ENCODE data around the gene SLC27A1. TPM values are rescaled to one million over a fixed set of nuclear protein-coding genes. Genes with fewer than 3 reads are reported as not detected.
A peak's percentile ranks its signal among the peaks of the same experiment; 100 is the strongest.

SLC27A1 gene
- total and polyA plus RNA-seq, 9 of the 15 experiments (the other 6 are each of a cell fraction or from before 2014, with no cell fraction given), result 0.06 to 3.0 (median 1.1) TPM

DNA sequence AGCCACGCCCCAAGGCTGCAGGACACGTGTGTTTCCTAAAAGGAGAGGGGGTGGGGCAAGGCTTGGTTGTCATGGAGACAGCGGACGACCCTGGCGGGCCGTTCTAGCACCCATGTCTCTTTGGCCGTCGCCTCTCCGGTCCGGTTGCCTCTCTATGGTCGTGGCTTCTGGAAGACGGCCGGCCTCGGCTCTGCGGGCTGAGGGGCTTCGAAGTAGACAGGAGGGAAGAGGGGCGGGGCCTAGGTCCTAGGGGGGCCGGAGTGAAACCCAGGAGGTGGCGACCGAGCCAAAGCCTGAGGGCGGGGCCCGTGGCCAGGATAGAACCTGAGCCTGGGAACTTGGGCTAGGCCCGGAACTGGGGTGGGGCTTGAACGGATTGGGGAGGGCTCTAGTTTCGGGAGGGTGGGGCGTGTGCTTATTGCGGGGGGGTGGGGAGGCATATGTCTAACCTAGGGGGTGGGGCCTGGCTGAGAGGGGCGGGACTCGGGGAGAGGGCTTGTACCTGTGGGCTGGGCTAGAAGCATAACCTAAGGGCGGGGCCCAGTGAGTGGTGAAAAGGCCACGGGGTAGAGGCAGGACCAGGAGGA is 750 bp upstream of the SLC27A1 start (continued):
- TF ChIP-seq ZBTB33 (CRISPR knock-in tag; IDR thresholded peaks at IDR 0.05), result 0 out of 2 replicates have a peak, but pooled peaks have one; percentile 8
- TF ChIP-seq POLR2B (IDR thresholded peaks at IDR 0.05; ENCODE audit: low read depth, partially characterized antibody), result peak; percentile 35
- TF ChIP-seq, protein P1, sequence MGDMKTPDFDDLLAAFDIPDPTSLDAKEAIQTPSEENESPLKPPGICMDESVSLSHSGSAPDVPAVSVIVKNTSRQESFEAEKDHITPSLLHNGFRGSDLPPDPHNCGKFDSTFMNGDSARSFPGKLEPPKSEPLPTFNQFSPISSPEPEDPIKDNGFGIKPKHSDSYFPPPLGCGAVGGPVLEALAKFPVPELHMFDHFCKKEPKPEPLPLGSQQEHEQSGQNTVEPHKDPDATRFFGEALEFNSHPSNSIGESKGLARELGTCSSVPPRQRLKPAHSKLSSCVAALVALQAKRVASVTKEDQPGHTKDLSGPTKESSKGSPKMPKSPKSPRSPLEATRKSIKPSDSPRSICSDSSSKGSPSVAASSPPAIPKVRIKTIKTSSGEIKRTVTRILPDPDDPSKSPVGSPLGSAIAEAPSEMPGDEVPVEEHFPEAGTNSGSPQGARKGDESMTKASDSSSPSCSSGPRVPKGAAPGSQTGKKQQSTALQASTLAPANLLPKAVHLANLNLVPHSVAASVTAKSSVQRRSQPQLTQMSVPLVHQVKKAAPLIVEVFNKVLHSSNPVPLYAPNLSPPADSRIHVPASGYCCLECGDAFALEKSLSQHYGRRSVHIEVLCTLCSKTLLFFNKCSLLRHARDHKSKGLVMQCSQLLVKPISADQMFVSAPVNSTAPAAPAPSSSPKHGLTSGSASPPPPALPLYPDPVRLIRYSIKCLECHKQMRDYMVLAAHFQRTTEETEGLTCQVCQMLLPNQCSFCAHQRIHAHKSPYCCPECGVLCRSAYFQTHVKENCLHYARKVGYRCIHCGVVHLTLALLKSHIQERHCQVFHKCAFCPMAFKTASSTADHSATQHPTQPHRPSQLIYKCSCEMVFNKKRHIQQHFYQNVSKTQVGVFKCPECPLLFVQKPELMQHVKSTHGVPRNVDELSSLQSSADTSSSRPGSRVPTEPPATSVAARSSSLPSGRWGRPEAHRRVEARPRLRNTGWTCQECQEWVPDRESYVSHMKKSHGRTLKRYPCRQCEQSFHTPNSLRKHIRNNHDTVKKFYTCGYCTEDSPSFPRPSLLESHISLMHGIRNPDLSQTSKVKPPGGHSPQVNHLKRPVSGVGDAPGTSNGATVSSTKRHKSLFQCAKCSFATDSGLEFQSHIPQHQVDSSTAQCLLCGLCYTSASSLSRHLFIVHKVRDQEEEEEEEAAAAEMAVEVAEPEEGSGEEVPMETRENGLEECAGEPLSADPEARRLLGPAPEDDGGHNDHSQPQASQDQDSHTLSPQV (IDR thresholded peaks at IDR 0.05), result no peak
- no peak for TF ChIP-seq ZNF197 (CRISPR knock-in tag; IDR thresholded peaks at IDR 0.05; ENCODE audit: low read depth)
- TF ChIP-seq ZNF280B (CRISPR knock-in tag; IDR thresholded peaks at IDR 0.05), result no peak
- no peak for TF ChIP-seq PHTF2 (CRISPR knock-in tag; IDR thresholded peaks at IDR 0.05)
- peak in 1 of 2 experiments; percentile 94; a peak in 2 of 4 replicates for TF ChIP-seq CSDE1 (IDR thresholded peaks at IDR 0.05)
- peak; percentile 95 for TF ChIP-seq KLF13 (tag; IDR thresholded peaks at IDR 0.05; ENCODE audit: borderline replicate concordance, low read depth)
- TF ChIP-seq ATF7 (IDR thresholded peaks at IDR 0.05), result peak; percentile 68
- no peak; a peak in 1 of 4 replicates for TF ChIP-seq HDAC1 (IDR thresholded peaks at IDR 0.05)
- TF ChIP-seq BCL6 (CRISPR knock-in tag; IDR thresholded peaks at IDR 0.05), result no peak
- no peak for TF ChIP-seq TEAD2 (tag; IDR thresholded peaks at IDR 0.05)
- no peak for TF ChIP-seq RFX5 (IDR thresholded peaks at IDR 0.05; ENCODE audit: low read depth, low read length)
- peak; percentile 85 for TF ChIP-seq BHLHE40 (IDR thresholded peaks at IDR 0.05; ENCODE audit: low read length)
- no peak for TF ChIP-seq SAP30 (IDR thresholded peaks at IDR 0.05; ENCODE audit: borderline replicate concordance, insufficient read depth, low read depth, low read length, poor library complexity, severe bottlenecking)
- TF ChIP-seq DDX20 (tag; IDR thresholded peaks at IDR 0.05; ENCODE audit: low read depth), result no peak
- TF ChIP-seq TOE1 (IDR thresholded peaks at IDR 0.05; ENCODE audit: borderline replicate concordance), result no peak; the same call in 1 of the 2 replicates
- no peak for TF ChIP-seq TOE1 (CRISPR knock-in tag; IDR thresholded peaks at IDR 0.05; ENCODE audit: borderline replicate concordance, low read depth)
